Thymus (tissue), 11 donors: ENCODE data around the gene ASTN2. TPM values are rescaled to one million over a fixed set of nuclear protein-coding genes. Genes with fewer than 3 reads are reported as not detected.

Experiments
- DNase-seq, 9 donors: peaks; one replicate each; pipeline ENCODE4 v3.0.0-alpha.2; 2013; ENCODE audit warnings: low spot score in 9 of 9, low read depth in 6 of 9, missing footprints in 1 of 9
- H3K27ac ChIP-seq, 2 donors: one replicate each; pipeline ENCODE4 v1.5.1; 2013; ENCODE audit warnings: control low read depth in 1 of 2, low read depth in 1 of 2, low read length in 1 of 2, mild to moderate bottlenecking in 1 of 2, moderate library complexity in 1 of 2
- H3K27me3 ChIP-seq, 2 donors: one replicate each; pipeline ENCODE4 v1.5.1; 2013; ENCODE audit warnings: low read length in 1 of 2; ENCODE audit not compliant: control insufficient read depth in 2 of 2, insufficient read depth in 1 of 2
- H3K36me3 ChIP-seq, 2 donors: one replicate each; pipeline ENCODE4 v1.5.1; 2013; ENCODE audit warnings: low read length in 1 of 2, mild to moderate bottlenecking in 1 of 2, moderate library complexity in 1 of 2; ENCODE audit not compliant: control insufficient read depth in 2 of 2, insufficient read depth in 2 of 2
- H3K4me1 ChIP-seq, 2 donors: one replicate each; pipeline ENCODE4 v1.5.1; 2013; ENCODE audit warnings: low read length in 2 of 2; ENCODE audit not compliant: control insufficient read depth in 2 of 2, insufficient read depth in 2 of 2
- H3K4me3 ChIP-seq, 2 donors: one replicate each; pipeline ENCODE4 v1.5.1; 2013; ENCODE audit warnings: low read length in 2 of 2, control low read depth in 1 of 2, mild to moderate bottlenecking in 1 of 2
- H3K9me3 ChIP-seq, 2 donors: one replicate each; pipeline ENCODE4 v1.5.1; 2013; ENCODE audit warnings: low read length in 1 of 2, mild to moderate bottlenecking in 1 of 2; ENCODE audit not compliant: control insufficient read depth in 2 of 2, insufficient read depth in 1 of 2
- WGBS: extraction: QIAGEN DNeasy Blood & Tissue Kit; methylation state at CpG from one replicate; pipeline ENCODE4 v1.1.7; 2013; 5-methylcytosine and 5-hydroxymethylcytosine counted together
- polyA plus RNA-seq: library from polyadenylated mRNA; stranded (reverse); fragments of 200-250 nt; gene quantifications from one replicate; pipeline ENCODE4 v1.2.3, GENCODE V29; 2013
- total RNA-seq: library from RNA; stranded (reverse); fragments of 120-200 nt; gene quantifications from one replicate; pipeline ENCODE4 v1.2.4, GENCODE V29; 2013
- donor health status: healthy.

ASTN2 gene
- total and polyA plus RNA-seq, 2 donors: 5.8 to 5.9 TPM

DNA sequence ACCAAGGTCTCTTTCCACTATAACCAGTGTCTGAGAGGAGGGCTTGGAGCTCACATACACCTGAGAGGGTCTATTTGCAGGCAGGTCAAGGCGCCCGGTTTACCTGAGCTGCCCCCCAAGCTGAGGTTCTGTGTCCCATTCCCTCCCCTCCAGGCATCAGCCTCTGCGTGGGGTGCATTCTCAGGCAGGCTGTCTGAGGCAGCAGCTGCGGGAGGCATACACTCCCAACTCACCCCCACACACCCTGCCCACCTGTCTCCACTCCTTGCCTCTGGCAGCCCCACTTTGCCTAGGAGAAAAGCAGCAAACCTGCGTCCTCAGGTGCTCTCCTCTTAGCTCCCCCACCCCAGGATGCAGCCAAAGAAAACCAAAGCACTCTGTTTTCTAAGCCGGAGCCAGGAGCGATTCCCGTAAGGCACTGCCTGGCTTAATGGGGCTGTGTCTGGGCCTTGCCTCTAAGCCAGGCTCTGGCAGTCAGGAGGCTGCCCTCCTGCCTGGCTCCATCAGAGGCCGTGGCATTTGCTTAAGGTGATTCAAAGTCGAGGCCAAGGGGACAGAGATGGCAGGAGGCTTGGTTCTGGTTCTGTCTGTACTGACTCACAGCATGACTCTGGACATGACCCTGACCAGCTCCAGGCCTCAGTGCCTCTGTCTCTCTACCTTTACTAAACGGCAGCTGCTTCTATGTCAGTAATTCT, 867.0 kb downstream of the ASTN2 start:
- no peaks in the 10 kb centered on the region for H3K4me1 ChIP-seq
- WGBS: 91% methylated on average over 11 of the region's 11 CpGs
- DNase-seq: no peak
- H3K27me3 ChIP-seq: no peaks in the 10 kb centered on the region
- H3K4me3 ChIP-seq: no peak overlapping the region
- no peaks in the 10 kb centered on the region for H3K9me3 ChIP-seq
- H3K27ac ChIP-seq: no peak overlapping the region
- H3K36me3 ChIP-seq: no peaks in the 10 kb centered on the region

DNA sequence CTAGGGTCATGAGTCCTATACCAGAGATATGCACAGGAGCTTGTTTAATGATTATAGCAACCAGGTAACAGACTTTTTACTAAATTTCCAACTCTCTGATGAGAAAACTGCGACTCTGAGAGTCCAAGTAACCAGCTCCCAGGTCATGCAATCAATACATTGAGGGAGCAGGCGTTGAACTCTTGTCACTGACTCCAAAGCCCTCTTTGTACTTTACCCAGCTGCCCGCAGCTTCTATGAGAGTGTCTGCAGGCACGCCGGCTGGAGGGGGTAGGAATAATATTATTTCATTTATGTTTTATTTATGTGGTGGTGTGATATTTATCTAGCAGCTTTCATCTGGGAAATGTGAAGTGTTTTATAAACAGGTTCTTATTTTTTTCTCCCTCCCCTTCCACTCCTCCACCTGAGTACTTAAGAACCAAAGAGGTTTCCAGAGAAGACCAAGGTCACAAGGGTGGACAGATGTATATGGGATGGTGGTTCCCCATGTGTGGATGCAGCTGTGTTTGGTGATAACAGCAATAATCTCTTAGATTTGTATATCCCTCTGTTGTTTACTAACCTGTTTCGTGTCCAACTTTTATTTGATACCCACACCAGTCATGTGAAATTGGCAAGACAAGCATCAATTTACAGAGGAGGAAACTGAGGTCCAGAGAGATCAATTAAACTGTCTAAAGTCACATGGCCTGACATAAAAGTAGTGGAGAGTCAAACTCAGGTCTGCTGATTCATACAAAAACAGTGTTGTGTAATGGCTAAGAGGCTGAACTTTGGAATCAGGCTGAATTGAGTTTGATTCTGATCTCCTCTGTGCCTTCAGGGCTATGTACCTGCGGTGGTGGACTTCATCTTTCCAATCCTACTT, 867.9 kb downstream of the ASTN2 start:
- Histone ChIP-seq H3K27me3 (no peaks in the 10 kb centered on the region), H3K4me3 (no peak overlapping the region), H3K4me1 (no peaks in the 10 kb centered on the region), H3K9me3 (no peaks in the 10 kb centered on the region), H3K36me3 (no peaks in the 10 kb centered on the region), H3K27ac (no peak overlapping the region)
- no peak for DNase-seq
- 93% methylated on average over 7 of the region's 7 CpGs for WGBS

DNA sequence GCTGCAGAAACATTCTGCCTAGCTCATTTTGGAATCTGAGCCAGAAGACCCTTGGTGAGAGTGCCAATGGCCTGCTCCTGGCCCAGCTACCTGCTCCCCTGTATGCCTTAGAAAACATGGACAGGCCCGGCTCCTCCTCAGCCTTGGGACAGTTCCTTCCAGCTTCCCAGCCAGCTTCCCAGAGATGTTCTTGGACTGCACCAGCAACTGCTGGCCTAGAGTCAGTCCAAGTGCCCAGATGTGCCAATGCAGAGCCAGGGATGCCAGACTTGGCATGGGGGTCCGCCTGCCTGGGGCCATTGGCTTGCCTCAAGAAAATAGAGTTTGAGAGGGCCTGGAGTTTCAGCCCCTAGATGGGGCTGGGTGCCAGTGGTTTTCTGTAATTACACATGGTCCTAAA, 870.0 kb downstream of the ASTN2 start:
- DNase-seq: no peak
- WGBS: 98% methylated on average over 2 of the region's 2 CpGs
- Histone ChIP-seq H3K27ac (no peak overlapping the region), H3K4me3 (no peak overlapping the region), H3K4me1 (no peaks in the 10 kb centered on the region), H3K27me3 (no peaks in the 10 kb centered on the region), H3K9me3 (no peaks in the 10 kb centered on the region), H3K36me3 (no peaks in the 10 kb centered on the region)

DNA sequence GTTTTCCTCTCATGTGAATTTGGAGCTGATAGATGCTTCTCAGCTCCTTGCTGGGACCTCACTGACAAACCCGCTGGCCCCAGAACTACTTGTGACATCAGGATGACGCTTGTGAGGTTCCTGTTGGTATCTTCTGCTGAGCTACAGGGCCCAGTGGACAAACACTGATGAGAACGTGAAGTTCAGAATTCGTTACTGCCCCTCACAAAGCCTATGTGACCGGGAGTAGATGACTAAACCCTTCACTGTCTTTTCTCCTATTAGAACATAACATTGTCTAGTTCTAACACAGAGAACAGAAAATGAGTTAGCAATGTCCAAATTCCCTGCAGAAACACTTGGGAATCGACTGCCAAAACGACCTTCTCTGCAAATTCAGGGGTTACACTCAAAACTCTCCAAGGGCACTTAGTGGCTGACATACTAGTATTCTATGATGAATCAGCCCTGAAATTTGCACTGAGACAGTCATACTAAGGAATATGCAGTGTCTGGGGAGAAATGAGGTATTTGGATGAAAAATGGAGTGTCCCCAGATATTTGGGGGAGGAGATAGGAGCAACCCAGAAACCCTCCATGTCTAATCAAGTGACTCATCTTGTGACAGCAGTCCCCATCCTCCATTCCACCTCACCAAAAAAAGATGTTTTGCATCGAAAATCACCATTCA, 871.0 kb downstream of the ASTN2 start:
- Histone ChIP-seq H3K4me3 (no peak overlapping the region), H3K27ac (no peak overlapping the region), H3K4me1 (no peaks in the 10 kb centered on the region), H3K36me3 (no peaks in the 10 kb centered on the region), H3K27me3 (no peaks in the 10 kb centered on the region), H3K9me3 (no peaks in the 10 kb centered on the region)
- 90% methylated on average over 8 of the region's 8 CpGs for WGBS
- no peak for DNase-seq

DNA sequence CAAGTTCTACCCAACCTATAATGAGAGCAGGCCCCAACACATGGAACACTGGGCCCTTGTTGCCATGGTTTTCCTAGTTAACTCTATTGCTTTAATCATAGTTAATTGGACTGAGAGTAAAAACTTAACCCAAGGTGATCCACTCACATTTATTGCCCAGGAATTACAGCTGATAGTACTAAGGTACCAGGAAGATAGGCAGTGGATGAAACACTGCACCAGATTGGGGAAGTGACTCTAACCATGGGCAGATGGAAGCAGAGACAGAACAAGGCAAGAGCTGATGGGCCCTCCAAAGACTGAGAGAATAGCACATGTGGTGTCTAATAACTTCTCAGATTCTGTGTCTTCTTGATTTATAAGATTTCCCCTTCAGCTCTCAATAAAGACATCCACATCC, 873.5 kb downstream of the ASTN2 start:
- H3K27ac ChIP-seq: no peak overlapping the region
- H3K9me3 ChIP-seq: no peaks in the 10 kb centered on the region
- no peaks in the 10 kb centered on the region for H3K36me3 ChIP-seq
- no peaks in the 10 kb centered on the region for H3K27me3 ChIP-seq
- DNase-seq: no peak
- H3K4me3 ChIP-seq: no peak overlapping the region
- no peaks in the 10 kb centered on the region for H3K4me1 ChIP-seq

DNA sequence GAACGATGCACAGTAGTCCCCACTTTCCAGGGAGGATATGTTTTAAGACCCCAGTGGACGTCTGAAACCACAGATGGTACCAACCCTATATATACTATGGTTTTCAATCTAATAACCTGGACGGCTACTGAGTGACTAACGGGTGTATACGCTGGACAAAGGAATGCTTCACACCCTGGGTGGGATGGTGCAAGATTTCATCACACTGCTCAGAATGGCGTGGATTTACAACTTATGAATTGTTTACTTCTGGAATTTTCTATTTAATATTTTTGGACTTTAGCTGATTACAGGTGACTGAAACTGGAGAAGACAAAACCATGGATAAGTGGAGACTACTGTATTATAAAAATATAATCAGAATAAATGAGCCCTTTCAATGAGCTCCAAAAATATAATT, 875.3 kb downstream of the ASTN2 start:
- DNase-seq: no peak
- 94% methylated on average over 6 of the region's 6 CpGs for WGBS
- Histone ChIP-seq H3K27ac (no peak overlapping the region), H3K36me3 (no peaks in the 10 kb centered on the region), H3K27me3 (no peaks in the 10 kb centered on the region), H3K9me3 (no peaks in the 10 kb centered on the region), H3K4me1 (no peaks in the 10 kb centered on the region), H3K4me3 (no peak overlapping the region)

DNA sequence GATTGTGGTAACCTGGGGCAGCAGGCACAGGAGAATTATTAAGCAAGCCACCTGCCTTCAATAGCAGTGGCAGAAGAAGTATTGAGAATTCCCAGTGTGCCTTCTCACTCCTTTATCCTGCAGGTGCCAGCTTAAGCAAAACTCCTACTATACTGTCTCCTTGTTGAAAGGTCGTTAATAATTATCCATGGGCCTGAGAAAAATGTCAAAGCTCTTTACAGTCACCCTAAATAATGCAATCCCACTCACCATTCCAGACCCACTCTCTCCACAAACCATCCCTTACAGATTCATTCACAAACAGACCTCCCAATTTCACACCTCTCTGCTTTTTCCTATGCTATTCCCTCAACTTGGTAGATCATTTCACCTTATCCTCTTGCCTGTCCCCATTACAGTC, 889.2 kb downstream of the ASTN2 start:
- Histone ChIP-seq H3K4me1 (no peaks in the 10 kb centered on the region), H3K27ac (no peak overlapping the region), H3K9me3 (no peaks in the 10 kb centered on the region), H3K4me3 (no peak overlapping the region), H3K36me3 (no peaks in the 10 kb centered on the region), H3K27me3 (no peaks in the 10 kb centered on the region)
- no peak for DNase-seq
- WGBS: 68% methylated on average over 1 of the region's 1 CpG

DNA sequence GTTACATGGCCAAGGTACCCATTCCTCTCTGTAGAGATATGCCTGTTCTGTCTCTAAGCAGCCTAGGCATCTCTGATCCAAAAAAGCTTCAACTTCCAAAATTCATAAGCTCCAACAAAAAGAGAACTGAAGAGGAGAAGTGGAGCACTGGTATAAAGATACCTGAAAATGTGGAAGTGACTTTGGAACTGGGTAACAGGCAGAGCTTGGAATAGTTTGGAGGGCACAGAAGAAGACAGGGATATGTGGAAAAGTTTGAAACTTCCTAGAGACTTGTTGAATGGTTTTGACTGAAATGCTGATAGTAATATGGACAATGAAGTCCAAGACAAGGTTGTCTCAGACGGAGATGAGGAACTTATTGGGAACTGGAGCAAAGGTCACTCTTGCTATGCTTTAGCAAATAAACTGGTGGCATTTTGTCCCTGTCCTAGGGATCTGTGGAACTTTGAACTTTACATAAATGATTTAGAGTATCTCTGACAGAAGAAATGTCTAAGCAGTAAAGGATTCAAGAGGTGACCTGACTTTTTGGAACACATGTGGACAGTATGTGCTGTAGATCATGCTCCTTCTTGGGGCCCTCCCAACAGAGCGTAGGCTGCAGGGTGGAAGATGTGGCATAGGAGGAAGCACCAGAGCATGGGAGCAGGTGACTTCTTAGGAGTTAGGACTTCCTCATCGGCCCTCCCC, 889.9 kb downstream of the ASTN2 start:
- H3K4me3 ChIP-seq: no peak overlapping the region
- no peaks in the 10 kb centered on the region for H3K27me3 ChIP-seq
- no peak for DNase-seq
- no peaks in the 10 kb centered on the region for H3K4me1 ChIP-seq
- no peaks in the 10 kb centered on the region for H3K36me3 ChIP-seq
- WGBS: 95% methylated on average over 3 of the region's 3 CpGs
- H3K9me3 ChIP-seq: no peaks in the 10 kb centered on the region
- no peak overlapping the region for H3K27ac ChIP-seq

DNA sequence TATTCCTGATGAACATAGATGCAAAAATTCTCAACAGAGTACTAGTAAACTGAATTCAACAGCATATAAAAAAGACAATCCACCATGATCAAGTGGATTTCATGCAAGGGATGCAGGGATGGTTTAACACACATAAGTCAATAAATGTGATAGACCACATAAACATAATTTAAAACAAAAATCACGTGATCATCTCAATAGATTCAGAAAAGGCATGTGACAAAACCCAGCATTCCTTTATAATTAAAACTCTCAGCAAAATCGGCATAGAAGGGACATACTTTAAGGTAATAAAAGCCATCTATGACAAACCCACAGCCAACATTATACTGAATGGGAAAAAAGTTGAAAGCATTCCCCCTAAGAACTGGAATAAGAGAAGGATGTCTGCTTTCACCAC, 894.6 kb downstream of the ASTN2 start:
- H3K27ac ChIP-seq: no peak overlapping the region
- no peak for DNase-seq
- no peaks in the 10 kb centered on the region for H3K9me3 ChIP-seq
- H3K36me3 ChIP-seq: no peaks in the 10 kb centered on the region
- no peaks in the 10 kb centered on the region for H3K4me1 ChIP-seq
- H3K27me3 ChIP-seq: no peaks in the 10 kb centered on the region
- no peak overlapping the region for H3K4me3 ChIP-seq
- 81% methylated on average over 2 of the region's 2 CpGs for WGBS
